GM23338 (cell line): ENCODE results near the gene ITIH5. TPM values are rescaled to one million over a fixed set of nuclear protein-coding genes. Genes with fewer than 3 reads are reported as not detected.

ENCODE experiments used
- ATAC-seq: fragments of 200-7000 bp; cut with Tn5 transposase; 3 replicates; pipeline ENCODE4 v1.9.1; 2020
- DNase-seq: peaks from one replicate; pipeline ENCODE4 v3.0.0-alpha.2; 2015; ENCODE audit warnings: low spot score
- H2AFZ ChIP-seq: fragments of 200-600 bp; sonication (generic); 2 replicates; pipeline ENCODE4 v1.8.0; 2016; ENCODE audit warnings: antibody characterized with exemption, mild to moderate bottlenecking, moderate library complexity
- H3F3A ChIP-seq: fragments of 200-600 bp; sonication (generic); replicated peaks from 2 replicates; pipeline ENCODE4 v1.8.0; 2017; ENCODE audit warnings: antibody characterized with exemption, mixed run types, low read depth
- H3K27ac ChIP-seq: fragments of 200-600 bp; sonication (generic); 2 replicates; pipeline ENCODE4 v1.6.1; 2016; ENCODE audit warnings: low read depth
- H3K27me3 ChIP-seq: fragments of 200-600 bp; sonication (generic); 2 replicates; pipeline ENCODE4 v1.8.0; 2016; ENCODE audit warnings: mild to moderate bottlenecking, mixed run types, moderate library complexity; ENCODE audit not compliant: insufficient read depth
- H3K36me3 ChIP-seq: fragments of 200-600 bp; sonication (generic); 2 replicates; pipeline ENCODE4 v1.8.0; 2016; ENCODE audit warnings: mild to moderate bottlenecking; ENCODE audit not compliant: insufficient read depth
- H3K4me1 ChIP-seq: fragments of 200-600 bp; sonication (generic); 2 replicates; pipeline ENCODE4 v1.8.0; 2016; ENCODE audit warnings: mild to moderate bottlenecking, moderate library complexity; ENCODE audit not compliant: insufficient read depth
- H3K4me2 ChIP-seq: fragments of 200-600 bp; sonication (generic); 2 replicates; pipeline ENCODE4 v1.7.1; 2017; ENCODE audit warnings: mixed run types
- H3K4me3 ChIP-seq: fragments of 200-600 bp; sonication (generic); 2 replicates; pipeline ENCODE4 v1.6.1; 2016; ENCODE audit warnings: mixed run types
- H3K79me2 ChIP-seq: fragments of 200-600 bp; sonication (generic); replicated peaks from 2 replicates; pipeline ENCODE4 v1.8.0; 2017; ENCODE audit warnings: mild to moderate bottlenecking; ENCODE audit not compliant: insufficient read depth
- H3K9me2 ChIP-seq: fragments of 200-600 bp; sonication (generic); 2 replicates; pipeline ENCODE4 v1.8.0; 2017; ENCODE audit not compliant: insufficient read depth
- H4K20me1 ChIP-seq: fragments of 200-600 bp; sonication (generic); replicated peaks from 2 replicates; pipeline ENCODE4 v1.8.0; 2017; ENCODE audit warnings: mild to moderate bottlenecking; ENCODE audit not compliant: insufficient read depth
- H3K27ac Mint-ChIP-seq: 2 replicates; pipeline ENCODE4 v1.8.0; 2020; ENCODE audit warnings: inconsistent platforms, mild to moderate bottlenecking, moderate library complexity, mixed read lengths
- H3K27me3 Mint-ChIP-seq: 3 replicates; pipeline ENCODE4 v1.8.0; 2022; ENCODE audit warnings: low read depth, mild to moderate bottlenecking, moderate library complexity, mixed read lengths, inconsistent platforms; ENCODE audit not compliant: insufficient read depth, poor library complexity
- H3K36me3 Mint-ChIP-seq: 3 replicates; pipeline ENCODE4 v1.8.0; 2021; ENCODE audit warnings: low read depth, mild to moderate bottlenecking, inconsistent platforms, moderate library complexity, mixed read lengths
- H3K4me1 Mint-ChIP-seq: 3 replicates; pipeline ENCODE4 v1.8.0; 2020; ENCODE audit warnings: mild to moderate bottlenecking, inconsistent platforms, mixed read lengths
- H3K4me3 Mint-ChIP-seq: 3 replicates; pipeline ENCODE4 v1.8.0; 2021; ENCODE audit warnings: moderate library complexity, mild to moderate bottlenecking, inconsistent platforms, mixed read lengths
- H3K9me3 Mint-ChIP-seq: 3 replicates; pipeline ENCODE4 v1.8.0; 2020; ENCODE audit warnings: moderate library complexity, mild to moderate bottlenecking, inconsistent platforms, mixed read lengths
- CREB1 ChIP-seq: fragments of 250-450 bp; sonication (Bioruptor Pico); IDR thresholded peaks from 2 replicates; pipeline ENCODE4 v1.5.0; 2020; ENCODE audit warnings: low read depth, mild to moderate bottlenecking, moderate library complexity
- EZH2 ChIP-seq: fragments of 200-600 bp; sonication (generic); IDR thresholded peaks from one replicate; pipeline ENCODE4 v1.8.0; 2017; ENCODE audit warnings: antibody characterized with exemption, mild to moderate bottlenecking, low read depth; ENCODE audit not compliant: unreplicated experiment
- JUNB ChIP-seq: IDR thresholded peaks from one replicate; pipeline ENCODE4 v1.6.1; 2016; ENCODE audit warnings: antibody characterized with exemption; ENCODE audit not compliant: unreplicated experiment
- NANOG ChIP-seq: IDR thresholded peaks from 2 replicates; pipeline ENCODE4 v1.6.1; 2016; ENCODE audit warnings: antibody characterized with exemption, borderline replicate concordance
- STAT1 ChIP-seq: IDR thresholded peaks from one replicate; pipeline ENCODE4 v1.6.1; 2016; ENCODE audit warnings: antibody characterized with exemption; ENCODE audit not compliant: unreplicated experiment
- polyA plus RNA-seq: library from polyadenylated mRNA; unstranded; fragments of >200 nt; fragmentation: Nextera tagmentation; extraction: Ambion mirVana; gene quantifications from 2 replicates; pipeline ENCODE4 v1.2.1, GENCODE V29; 2016
- total RNA-seq: library from RNA; depleted of rRNA; stranded (reverse); fragments of >200 nt; shearing (Covaris generic); gene quantifications from 2 replicates; pipeline ENCODE4 v1.2.3, GENCODE V29; 2014
- TF ChIP-seq, protein P1 (sequence below): fragments of 250-450 bp; sonication (Bioruptor Pico); IDR thresholded peaks from 2 replicates; pipeline ENCODE4 v1.5.0; 2020; ENCODE audit warnings: mild to moderate bottlenecking, moderate library complexity
- TF ChIP-seq, protein P2 (sequence below), 2 experiments: fragments of 200-600 bp in 1 of 2; sonication (generic) in 1 of 2; conservative IDR thresholded peaks; 2 replicates each; pipeline versions ENCODE4 v1.5.1 to v1.6.1; 2016 to 2017; ENCODE audit warnings: antibody characterized with exemption in 2 of 2, low read depth in 2 of 2, mild to moderate bottlenecking in 2 of 2, moderate library complexity in 1 of 2
- TF ChIP-seq, protein P3 (sequence below): IDR thresholded peaks from one replicate; pipeline ENCODE4 v1.6.1; 2018; ENCODE audit warnings: antibody characterized with exemption; ENCODE audit not compliant: unreplicated experiment
- TF ChIP-seq, protein P4 (sequence below): IDR thresholded peaks from 2 replicates; pipeline ENCODE4 v1.6.1; 2016; ENCODE audit warnings: antibody characterized with exemption

Gene ITIH5
- total and polyA plus RNA-seq, 2 experiments from 2014 or later: 0.99 to 2.2 TPM

DNA sequence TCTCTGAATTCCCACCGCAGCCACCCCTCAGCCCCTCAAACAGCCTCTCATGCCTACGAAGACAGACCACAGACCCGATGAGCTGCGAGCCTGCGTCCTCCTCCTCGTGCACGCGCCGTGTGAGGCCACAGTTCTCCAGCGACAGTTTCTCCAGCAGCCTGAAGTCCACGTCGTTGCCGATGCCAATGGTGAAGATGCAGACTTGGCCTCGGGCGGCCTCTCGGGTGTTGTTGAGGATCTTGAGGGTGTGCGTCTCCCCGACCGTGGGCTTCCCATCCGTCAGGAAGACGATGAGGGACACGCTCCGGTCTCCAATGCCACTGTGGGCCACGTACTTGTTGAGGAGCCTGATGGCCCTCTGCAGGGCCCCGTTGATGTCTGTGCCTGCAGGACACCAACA lies 87.1 kb downstream of the ITIH5 start:
- no peak for TF ChIP-seq EZH2
- TF ChIP-seq, protein P1, sequence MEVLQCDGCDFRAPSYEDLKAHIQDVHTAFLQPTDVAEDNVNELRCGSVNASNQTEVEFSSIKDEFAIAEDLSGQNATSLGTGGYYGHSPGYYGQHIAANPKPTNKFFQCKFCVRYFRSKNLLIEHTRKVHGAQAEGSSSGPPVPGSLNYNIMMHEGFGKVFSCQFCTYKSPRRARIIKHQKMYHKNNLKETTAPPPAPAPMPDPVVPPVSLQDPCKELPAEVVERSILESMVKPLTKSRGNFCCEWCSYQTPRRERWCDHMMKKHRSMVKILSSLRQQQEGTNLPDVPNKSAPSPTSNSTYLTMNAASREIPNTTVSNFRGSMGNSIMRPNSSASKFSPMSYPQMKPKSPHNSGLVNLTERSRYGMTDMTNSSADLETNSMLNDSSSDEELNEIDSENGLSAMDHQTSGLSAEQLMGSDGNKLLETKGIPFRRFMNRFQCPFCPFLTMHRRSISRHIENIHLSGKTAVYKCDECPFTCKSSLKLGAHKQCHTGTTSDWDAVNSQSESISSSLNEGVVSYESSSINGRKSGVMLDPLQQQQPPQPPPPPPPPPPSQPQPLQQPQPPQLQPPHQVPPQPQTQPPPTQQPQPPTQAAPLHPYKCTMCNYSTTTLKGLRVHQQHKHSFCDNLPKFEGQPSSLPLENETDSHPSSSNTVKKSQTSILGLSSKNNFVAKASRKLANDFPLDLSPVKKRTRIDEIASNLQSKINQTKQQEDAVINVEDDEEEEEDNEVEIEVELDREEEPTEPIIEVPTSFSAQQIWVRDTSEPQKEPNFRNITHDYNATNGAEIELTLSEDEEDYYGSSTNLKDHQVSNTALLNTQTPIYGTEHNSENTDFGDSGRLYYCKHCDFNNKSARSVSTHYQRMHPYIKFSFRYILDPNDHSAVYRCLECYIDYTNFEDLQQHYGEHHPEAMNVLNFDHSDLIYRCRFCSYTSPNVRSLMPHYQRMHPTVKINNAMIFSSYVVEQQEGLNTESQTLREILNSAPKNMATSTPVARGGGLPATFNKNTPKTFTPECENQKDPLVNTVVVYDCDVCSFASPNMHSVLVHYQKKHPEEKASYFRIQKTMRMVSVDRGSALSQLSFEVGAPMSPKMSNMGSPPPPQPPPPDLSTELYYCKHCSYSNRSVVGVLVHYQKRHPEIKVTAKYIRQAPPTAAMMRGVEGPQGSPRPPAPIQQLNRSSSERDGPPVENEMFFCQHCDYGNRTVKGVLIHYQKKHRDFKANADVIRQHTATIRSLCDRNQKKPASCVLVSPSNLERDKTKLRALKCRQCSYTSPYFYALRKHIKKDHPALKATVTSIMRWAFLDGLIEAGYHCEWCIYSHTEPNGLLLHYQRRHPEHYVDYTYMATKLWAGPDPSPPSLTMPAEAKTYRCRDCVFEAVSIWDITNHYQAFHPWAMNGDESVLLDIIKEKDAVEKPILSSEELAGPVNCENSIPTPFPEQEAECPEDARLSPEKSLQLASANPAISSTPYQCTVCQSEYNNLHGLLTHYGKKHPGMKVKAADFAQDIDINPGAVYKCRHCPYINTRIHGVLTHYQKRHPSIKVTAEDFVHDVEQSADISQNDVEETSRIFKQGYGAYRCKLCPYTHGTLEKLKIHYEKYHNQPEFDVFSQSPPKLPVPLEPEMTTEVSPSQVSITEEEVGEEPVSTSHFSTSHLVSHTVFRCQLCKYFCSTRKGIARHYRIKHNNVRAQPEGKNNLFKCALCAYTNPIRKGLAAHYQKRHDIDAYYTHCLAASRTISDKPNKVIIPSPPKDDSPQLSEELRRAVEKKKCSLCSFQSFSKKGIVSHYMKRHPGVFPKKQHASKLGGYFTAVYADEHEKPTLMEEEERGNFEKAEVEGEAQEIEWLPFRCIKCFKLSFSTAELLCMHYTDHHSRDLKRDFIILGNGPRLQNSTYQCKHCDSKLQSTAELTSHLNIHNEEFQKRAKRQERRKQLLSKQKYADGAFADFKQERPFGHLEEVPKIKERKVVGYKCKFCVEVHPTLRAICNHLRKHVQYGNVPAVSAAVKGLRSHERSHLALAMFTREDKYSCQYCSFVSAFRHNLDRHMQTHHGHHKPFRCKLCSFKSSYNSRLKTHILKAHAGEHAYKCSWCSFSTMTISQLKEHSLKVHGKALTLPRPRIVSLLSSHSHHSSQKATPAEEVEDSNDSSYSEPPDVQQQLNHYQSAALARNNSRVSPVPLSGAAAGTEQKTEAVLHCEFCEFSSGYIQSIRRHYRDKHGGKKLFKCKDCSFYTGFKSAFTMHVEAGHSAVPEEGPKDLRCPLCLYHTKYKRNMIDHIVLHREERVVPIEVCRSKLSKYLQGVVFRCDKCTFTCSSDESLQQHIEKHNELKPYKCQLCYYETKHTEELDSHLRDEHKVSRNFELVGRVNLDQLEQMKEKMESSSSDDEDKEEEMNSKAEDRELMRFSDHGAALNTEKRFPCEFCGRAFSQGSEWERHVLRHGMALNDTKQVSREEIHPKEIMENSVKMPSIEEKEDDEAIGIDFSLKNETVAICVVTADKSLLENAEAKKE (CRISPR knock-in tag): no peak
- TF ChIP-seq CREB1: no peak
- TF ChIP-seq, protein P2, sequence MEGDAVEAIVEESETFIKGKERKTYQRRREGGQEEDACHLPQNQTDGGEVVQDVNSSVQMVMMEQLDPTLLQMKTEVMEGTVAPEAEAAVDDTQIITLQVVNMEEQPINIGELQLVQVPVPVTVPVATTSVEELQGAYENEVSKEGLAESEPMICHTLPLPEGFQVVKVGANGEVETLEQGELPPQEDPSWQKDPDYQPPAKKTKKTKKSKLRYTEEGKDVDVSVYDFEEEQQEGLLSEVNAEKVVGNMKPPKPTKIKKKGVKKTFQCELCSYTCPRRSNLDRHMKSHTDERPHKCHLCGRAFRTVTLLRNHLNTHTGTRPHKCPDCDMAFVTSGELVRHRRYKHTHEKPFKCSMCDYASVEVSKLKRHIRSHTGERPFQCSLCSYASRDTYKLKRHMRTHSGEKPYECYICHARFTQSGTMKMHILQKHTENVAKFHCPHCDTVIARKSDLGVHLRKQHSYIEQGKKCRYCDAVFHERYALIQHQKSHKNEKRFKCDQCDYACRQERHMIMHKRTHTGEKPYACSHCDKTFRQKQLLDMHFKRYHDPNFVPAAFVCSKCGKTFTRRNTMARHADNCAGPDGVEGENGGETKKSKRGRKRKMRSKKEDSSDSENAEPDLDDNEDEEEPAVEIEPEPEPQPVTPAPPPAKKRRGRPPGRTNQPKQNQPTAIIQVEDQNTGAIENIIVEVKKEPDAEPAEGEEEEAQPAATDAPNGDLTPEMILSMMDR (conservative IDR thresholded peaks at IDR 0.05; ENCODE audit: low read depth in 2 of 2): no peak
- TF ChIP-seq, protein P3, sequence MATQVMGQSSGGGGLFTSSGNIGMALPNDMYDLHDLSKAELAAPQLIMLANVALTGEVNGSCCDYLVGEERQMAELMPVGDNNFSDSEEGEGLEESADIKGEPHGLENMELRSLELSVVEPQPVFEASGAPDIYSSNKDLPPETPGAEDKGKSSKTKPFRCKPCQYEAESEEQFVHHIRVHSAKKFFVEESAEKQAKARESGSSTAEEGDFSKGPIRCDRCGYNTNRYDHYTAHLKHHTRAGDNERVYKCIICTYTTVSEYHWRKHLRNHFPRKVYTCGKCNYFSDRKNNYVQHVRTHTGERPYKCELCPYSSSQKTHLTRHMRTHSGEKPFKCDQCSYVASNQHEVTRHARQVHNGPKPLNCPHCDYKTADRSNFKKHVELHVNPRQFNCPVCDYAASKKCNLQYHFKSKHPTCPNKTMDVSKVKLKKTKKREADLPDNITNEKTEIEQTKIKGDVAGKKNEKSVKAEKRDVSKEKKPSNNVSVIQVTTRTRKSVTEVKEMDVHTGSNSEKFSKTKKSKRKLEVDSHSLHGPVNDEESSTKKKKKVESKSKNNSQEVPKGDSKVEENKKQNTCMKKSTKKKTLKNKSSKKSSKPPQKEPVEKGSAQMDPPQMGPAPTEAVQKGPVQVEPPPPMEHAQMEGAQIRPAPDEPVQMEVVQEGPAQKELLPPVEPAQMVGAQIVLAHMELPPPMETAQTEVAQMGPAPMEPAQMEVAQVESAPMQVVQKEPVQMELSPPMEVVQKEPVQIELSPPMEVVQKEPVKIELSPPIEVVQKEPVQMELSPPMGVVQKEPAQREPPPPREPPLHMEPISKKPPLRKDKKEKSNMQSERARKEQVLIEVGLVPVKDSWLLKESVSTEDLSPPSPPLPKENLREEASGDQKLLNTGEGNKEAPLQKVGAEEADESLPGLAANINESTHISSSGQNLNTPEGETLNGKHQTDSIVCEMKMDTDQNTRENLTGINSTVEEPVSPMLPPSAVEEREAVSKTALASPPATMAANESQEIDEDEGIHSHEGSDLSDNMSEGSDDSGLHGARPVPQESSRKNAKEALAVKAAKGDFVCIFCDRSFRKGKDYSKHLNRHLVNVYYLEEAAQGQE: no peak
- TF ChIP-seq, protein P4, sequence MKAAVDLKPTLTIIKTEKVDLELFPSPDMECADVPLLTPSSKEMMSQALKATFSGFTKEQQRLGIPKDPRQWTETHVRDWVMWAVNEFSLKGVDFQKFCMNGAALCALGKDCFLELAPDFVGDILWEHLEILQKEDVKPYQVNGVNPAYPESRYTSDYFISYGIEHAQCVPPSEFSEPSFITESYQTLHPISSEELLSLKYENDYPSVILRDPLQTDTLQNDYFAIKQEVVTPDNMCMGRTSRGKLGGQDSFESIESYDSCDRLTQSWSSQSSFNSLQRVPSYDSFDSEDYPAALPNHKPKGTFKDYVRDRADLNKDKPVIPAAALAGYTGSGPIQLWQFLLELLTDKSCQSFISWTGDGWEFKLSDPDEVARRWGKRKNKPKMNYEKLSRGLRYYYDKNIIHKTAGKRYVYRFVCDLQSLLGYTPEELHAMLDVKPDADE: no peak
- no peak for TF ChIP-seq JUNB
- TF ChIP-seq NANOG: no peak
- TF ChIP-seq STAT1: no peak
- ATAC-seq: no peak

More for the DNA sequence above, 87.1 kb downstream of the ITIH5 start:
- H3F3A ChIP-seq: no peaks in the 10 kb centered on the region
- H2AFZ ChIP-seq: no peak overlapping the region
- H3K4me1 Mint-ChIP-seq: 0 out of 3 replicates have a peak, but pooled peaks cover 4% of the 10 kb centered on the region
- no peak overlapping the region for H3K4me3 ChIP-seq
- H3K27me3 ChIP-seq: no peaks in the 10 kb centered on the region
- H3K36me3 Mint-ChIP-seq: no peaks in the 10 kb centered on the region
- no peak for DNase-seq
- no peaks in the 10 kb centered on the region for H3K79me2 ChIP-seq
- no peak overlapping the region for H3K4me2 ChIP-seq
- H4K20me1 ChIP-seq: no peaks in the 10 kb centered on the region
- no peaks in the 10 kb centered on the region; the same call in 2 of the 3 replicates for H3K9me3 Mint-ChIP-seq
- no peak overlapping the region for H3K27ac Mint-ChIP-seq
- H3K4me3 Mint-ChIP-seq: no peak overlapping the region
- no peaks in the 10 kb centered on the region for H3K4me1 ChIP-seq
- H3K27me3 Mint-ChIP-seq: peaks cover 1% of the 10 kb centered on the region
- no peaks in the 10 kb centered on the region for H3K36me3 ChIP-seq
- no peaks in the 10 kb centered on the region for H3K9me2 ChIP-seq
- no peak overlapping the region for H3K27ac ChIP-seq
